ENCODE results near the gene CDK5RAP3.
"Not testable (repeated sequence)": the region's sequence is repeated elsewhere in the genome, so short reads cannot be mapped to it uniquely, and the experiment has no call there.

The CDK5RAP3 gene

GRCh38 chr17:47995241-47995935 is 24.5 kb downstream of the CDK5RAP3 start:
- H3K9me3 Mint-ChIP-seq = no peaks in the 10 kb centered on the region
- peaks cover 8% of the 10 kb centered on the region for H3K27me3 Mint-ChIP-seq
- no peak overlapping the region for H3K27ac Mint-ChIP-seq
- no peaks in the 10 kb centered on the region for H3K36me3 Mint-ChIP-seq (ENCODE audit: low read depth)
- H3K4me3 Mint-ChIP-seq = no peak overlapping the region
- H3K4me1 Mint-ChIP-seq (ENCODE audit: low read depth) = no peaks in the 10 kb centered on the region

GRCh38 chr17:47996201-47996600 is 25.3 kb downstream of the CDK5RAP3 start:
- H3K4me3 Mint-ChIP-seq = no peak overlapping the region
- peak overlapping the region; percentile 53 for H3K27ac Mint-ChIP-seq
- no peaks in the 10 kb centered on the region for H3K36me3 Mint-ChIP-seq (ENCODE audit: low read depth)
- no peaks in the 10 kb centered on the region for H3K9me3 Mint-ChIP-seq
- no peaks in the 10 kb centered on the region for H3K4me1 Mint-ChIP-seq (ENCODE audit: low read depth)
- H3K27me3 Mint-ChIP-seq = peaks cover 8% of the 10 kb centered on the region

GRCh38 chr17:47997586-47997985 is 26.7 kb downstream of the CDK5RAP3 start:
- H3K27me3 Mint-ChIP-seq = peaks cover 8% of the 10 kb centered on the region
- no peaks in the 10 kb centered on the region for H3K36me3 Mint-ChIP-seq (ENCODE audit: low read depth)
- peaks cover 3% of the 10 kb centered on the region for H3K4me1 Mint-ChIP-seq (ENCODE audit: low read depth)
- H3K9me3 Mint-ChIP-seq = no peaks in the 10 kb centered on the region
- no peak overlapping the region for H3K4me3 Mint-ChIP-seq
- no peak overlapping the region for H3K27ac Mint-ChIP-seq

GRCh38 chr17:47998044-47998443 is 27.1 kb downstream of the CDK5RAP3 start:
- no peaks in the 10 kb centered on the region for H3K36me3 Mint-ChIP-seq (ENCODE audit: low read depth)
- H3K4me3 Mint-ChIP-seq = no peak overlapping the region
- H3K4me1 Mint-ChIP-seq (ENCODE audit: low read depth) = peaks cover 7% of the 10 kb centered on the region
- no peaks in the 10 kb centered on the region for H3K9me3 Mint-ChIP-seq
- H3K27me3 Mint-ChIP-seq = peaks cover 8% of the 10 kb centered on the region
- H3K27ac Mint-ChIP-seq = no peak overlapping the region

- Mint-ChIP-seq H3K27ac (no peak overlapping the region), H3K4me1 (ENCODE audit: low read depth) (peaks cover 7% of the 10 kb centered on the region), H3K4me3 (no peak overlapping the region), H3K9me3 (no peaks in the 10 kb centered on the region), H3K36me3 (ENCODE audit: low read depth) (no peaks in the 10 kb centered on the region), H3K27me3 (peaks cover 5% of the 10 kb centered on the region)
Measured at GRCh38 chr17:47999582-47999981, 28.7 kb downstream of the CDK5RAP3 start.

GRCh38 chr17:48001197-48001596 is 30.3 kb downstream of the CDK5RAP3 start:
- H3K4me3 Mint-ChIP-seq = no peak overlapping the region

GRCh38 chr17:48001657-48002056 is 30.7 kb downstream of the CDK5RAP3 start:
- H3K4me3 Mint-ChIP-seq; H3K4me1 Mint-ChIP-seq (ENCODE audit: low read depth); H3K27ac Mint-ChIP-seq: not testable (repeated sequence)

More at GRCh38 chr17:48001197-48001596, 30.3 kb downstream of the CDK5RAP3 start:
- H3K9me3 Mint-ChIP-seq = no peaks in the 10 kb centered on the region
- peaks cover 7% of the 10 kb centered on the region for H3K4me1 Mint-ChIP-seq (ENCODE audit: low read depth)
- no peak overlapping the region for H3K27ac Mint-ChIP-seq
- H3K27me3 Mint-ChIP-seq = peaks cover 5% of the 10 kb centered on the region
- H3K36me3 Mint-ChIP-seq (ENCODE audit: low read depth) = no peaks in the 10 kb centered on the region

GRCh38 chr17:48002266-48002915 is 31.5 kb downstream of the CDK5RAP3 start:
- H3K4me3 Mint-ChIP-seq = no peak overlapping the region
- peak overlapping the region; percentile 21 for H3K27ac Mint-ChIP-seq
- peaks cover 7% of the 10 kb centered on the region for H3K4me1 Mint-ChIP-seq (ENCODE audit: low read depth)
- H3K9me3 Mint-ChIP-seq = no peaks in the 10 kb centered on the region
- H3K27me3 Mint-ChIP-seq = peaks cover 12% of the 10 kb centered on the region
- H3K36me3 Mint-ChIP-seq (ENCODE audit: low read depth) = no peaks in the 10 kb centered on the region

More at GRCh38 chr17:48001657-48002056, 30.7 kb downstream of the CDK5RAP3 start:
- not testable (repeated sequence) for H3K9me3 Mint-ChIP-seq; H3K36me3 Mint-ChIP-seq (ENCODE audit: low read depth); H3K27me3 Mint-ChIP-seq

GRCh38 chr17:48002916-48003416 is 32.1 kb downstream of the CDK5RAP3 start:
- Mint-ChIP-seq H3K27me3 (peaks cover 12% of the 10 kb centered on the region), H3K4me1 (ENCODE audit: low read depth) (peaks cover 7% of the 10 kb centered on the region), H3K36me3 (ENCODE audit: low read depth) (no peaks in the 10 kb centered on the region), H3K9me3 (no peaks in the 10 kb centered on the region), H3K4me3 (no peak overlapping the region), H3K27ac (no peak overlapping the region)

- Mint-ChIP-seq H3K4me3 (no peak overlapping the region), H3K4me1 (ENCODE audit: low read depth) (peaks cover 7% of the 10 kb centered on the region), H3K27ac (no peak overlapping the region), H3K9me3 (no peaks in the 10 kb centered on the region), H3K27me3 (peaks cover 15% of the 10 kb centered on the region), H3K36me3 (ENCODE audit: low read depth) (no peaks in the 10 kb centered on the region)
Measured at GRCh38 chr17:48003417-48004151, 32.7 kb downstream of the CDK5RAP3 start.

- Mint-ChIP-seq H3K27ac (no peak overlapping the region), H3K4me1 (ENCODE audit: low read depth) (peaks cover 7% of the 10 kb centered on the region), H3K4me3 (no peak overlapping the region), H3K9me3 (no peaks in the 10 kb centered on the region), H3K36me3 (ENCODE audit: low read depth) (no peaks in the 10 kb centered on the region), H3K27me3 (peaks cover 23% of the 10 kb centered on the region)
Measured at GRCh38 chr17:48004983-48005382, 34.1 kb downstream of the CDK5RAP3 start.

- H3K9me3 Mint-ChIP-seq = no peaks in the 10 kb centered on the region
- H3K4me3 Mint-ChIP-seq = no peak overlapping the region
- no peak overlapping the region for H3K27ac Mint-ChIP-seq
- peaks cover 41% of the 10 kb centered on the region for H3K27me3 Mint-ChIP-seq
- H3K4me1 Mint-ChIP-seq (ENCODE audit: low read depth) = peaks cover 17% of the 10 kb centered on the region
- H3K36me3 Mint-ChIP-seq (ENCODE audit: low read depth) = no peaks in the 10 kb centered on the region
Measured at GRCh38 chr17:48006936-48007709, 36.2 kb downstream of the CDK5RAP3 start.

- Mint-ChIP-seq H3K27me3 (peaks cover 60% of the 10 kb centered on the region), H3K9me3 (no peaks in the 10 kb centered on the region), H3K4me3 (no peak overlapping the region), H3K36me3 (ENCODE audit: low read depth) (no peaks in the 10 kb centered on the region), H3K27ac (no peak overlapping the region), H3K4me1 (ENCODE audit: low read depth) (peaks cover 14% of the 10 kb centered on the region)
Measured at GRCh38 chr17:48010193-48010592, 39.3 kb downstream of the CDK5RAP3 start.

- no peaks in the 10 kb centered on the region for H3K9me3 Mint-ChIP-seq
- H3K27ac Mint-ChIP-seq = peak overlapping the region; percentile 2
- peak overlapping the region; percentile 74 for H3K4me3 Mint-ChIP-seq
- H3K4me1 Mint-ChIP-seq (ENCODE audit: low read depth) = peaks cover 14% of the 10 kb centered on the region
- peaks cover 60% of the 10 kb centered on the region for H3K27me3 Mint-ChIP-seq
- H3K36me3 Mint-ChIP-seq (ENCODE audit: low read depth) = no peaks in the 10 kb centered on the region
Measured at GRCh38 chr17:48011405-48012150, 40.7 kb downstream of the CDK5RAP3 start.

All from stimulated activated naive CD8-positive, alpha-beta T cell treated with anti-CD3 and anti-CD28 coated beads, Interleukin-15, Interleukin-2, amounts not matched to agents 100 ng/mL and 50 ng/mL, for 24 hours (primary cell).